ENCODE results near the gene RAB30.

DNA sequence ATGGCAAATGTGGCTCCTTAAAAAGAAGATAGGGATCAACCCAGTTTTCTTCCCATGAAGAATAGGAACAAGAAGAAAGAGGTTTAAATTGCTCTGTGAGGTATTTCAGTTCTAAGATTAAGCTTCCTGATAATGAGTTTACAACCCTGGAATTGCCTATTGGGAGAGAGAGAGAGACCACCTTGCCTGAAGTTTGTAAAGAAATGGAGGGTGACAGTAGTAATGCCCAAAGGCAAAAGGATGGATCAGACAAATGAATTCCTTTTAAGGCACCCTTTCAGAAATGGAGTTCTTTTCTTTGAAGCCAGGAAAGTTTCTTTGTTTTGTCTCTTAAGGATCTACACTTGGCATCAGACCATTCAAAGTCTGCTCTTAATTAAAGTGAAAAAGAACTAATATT, 95.8 kb downstream of the RAB30 start:
- TF ChIP-seq, protein P1, sequence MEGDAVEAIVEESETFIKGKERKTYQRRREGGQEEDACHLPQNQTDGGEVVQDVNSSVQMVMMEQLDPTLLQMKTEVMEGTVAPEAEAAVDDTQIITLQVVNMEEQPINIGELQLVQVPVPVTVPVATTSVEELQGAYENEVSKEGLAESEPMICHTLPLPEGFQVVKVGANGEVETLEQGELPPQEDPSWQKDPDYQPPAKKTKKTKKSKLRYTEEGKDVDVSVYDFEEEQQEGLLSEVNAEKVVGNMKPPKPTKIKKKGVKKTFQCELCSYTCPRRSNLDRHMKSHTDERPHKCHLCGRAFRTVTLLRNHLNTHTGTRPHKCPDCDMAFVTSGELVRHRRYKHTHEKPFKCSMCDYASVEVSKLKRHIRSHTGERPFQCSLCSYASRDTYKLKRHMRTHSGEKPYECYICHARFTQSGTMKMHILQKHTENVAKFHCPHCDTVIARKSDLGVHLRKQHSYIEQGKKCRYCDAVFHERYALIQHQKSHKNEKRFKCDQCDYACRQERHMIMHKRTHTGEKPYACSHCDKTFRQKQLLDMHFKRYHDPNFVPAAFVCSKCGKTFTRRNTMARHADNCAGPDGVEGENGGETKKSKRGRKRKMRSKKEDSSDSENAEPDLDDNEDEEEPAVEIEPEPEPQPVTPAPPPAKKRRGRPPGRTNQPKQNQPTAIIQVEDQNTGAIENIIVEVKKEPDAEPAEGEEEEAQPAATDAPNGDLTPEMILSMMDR (conservative IDR thresholded peaks at IDR 0.05): no peak
- no peak for TF ChIP-seq ZFX (IDR thresholded peaks at IDR 0.05)

Measured in C4-2B (cell line).